Common myeloid progenitor, CD34-positive (primary cell): Measurements from ENCODE around the gene TSPAN10.

ENCODE experiments used
- CTCF ChIA-PET: fragments of 350-600 bp; sonication (Branson Sonifier 250); formaldehyde crosslinking; loops from one replicate; lab custom pipeline; 2021; ENCODE audit warnings: antibody characterized with exemption; lab: Charles Lee
- POLR2A ChIA-PET: fragments of 350-600 bp; sonication (Branson Sonifier 250); formaldehyde crosslinking; loops from one replicate; lab custom pipeline; 2021; ENCODE audit warnings: antibody characterized with exemption; lab: Charles Lee
- DNase-seq, 3 donors: peaks; one replicate each; pipeline versions ENCODE4 v3.0.0 to v3.0.0-alpha.2; 2013
- H3K27ac ChIP-seq, 2 experiments: 1 replicate in 1 of 2; 2 replicates in 1 of 2; pipeline ENCODE4 v1.7.0; 2013; ENCODE audit warnings: inconsistent platforms in 2 of 2, low read length in 2 of 2, mild to moderate bottlenecking in 2 of 2, low read depth in 1 of 2, moderate library complexity in 1 of 2; ENCODE audit not compliant: severe bottlenecking in 2 of 2, insufficient read depth in 1 of 2, poor library complexity in 1 of 2
- H3K27me3 ChIP-seq, 5 experiments: replicated peaks in 2 of 5; 1 replicate in 3 of 5; 2 replicates in 2 of 5; pipeline versions ENCODE4 v1.6.1 to v1.7.0; 2013; ENCODE audit warnings: low read length in 4 of 5, mild to moderate bottlenecking in 2 of 5, moderate library complexity in 2 of 5, inconsistent platforms in 1 of 5; ENCODE audit not compliant: insufficient read depth in 5 of 5, control insufficient read depth in 4 of 5
- H3K36me3 ChIP-seq, 4 experiments: 1 replicate in 2 of 4; 2 replicates in 2 of 4; pipeline versions ENCODE4 v1.6.1 to v1.7.0; 2013; ENCODE audit warnings: low read length in 3 of 4, control low read depth in 1 of 4, mild to moderate bottlenecking in 1 of 4; ENCODE audit not compliant: control insufficient read depth in 4 of 4, insufficient read depth in 4 of 4
- H3K4me1 ChIP-seq, 4 experiments: 1 replicate in 3 of 4; 2 replicates in 1 of 4; pipeline versions ENCODE4 v1.6.1 to v1.7.1; 2013; ENCODE audit warnings: low read length in 3 of 4, mild to moderate bottlenecking in 3 of 4, control low read depth in 1 of 4, inconsistent platforms in 1 of 4, moderate library complexity in 1 of 4; ENCODE audit not compliant: control insufficient read depth in 4 of 4, insufficient read depth in 4 of 4; ENCODE audit errors: control extremely low read depth in 1 of 4
- H3K4me3 ChIP-seq, 7 experiments: 1 replicate in 4 of 7; 2 replicates in 3 of 7; pipeline versions ENCODE4 v1.5.1 to v1.7.0; 2013; ENCODE audit warnings: mild to moderate bottlenecking in 7 of 7, low read length in 6 of 7, moderate library complexity in 6 of 7, inconsistent platforms in 2 of 7, low read depth in 2 of 7, control low read depth in 1 of 7; ENCODE audit not compliant: insufficient read depth in 4 of 7, control insufficient read depth in 1 of 7; ENCODE audit errors: extremely low read depth in 1 of 7
- H3K9me3 ChIP-seq, 5 experiments: 1 replicate in 4 of 5; 2 replicates in 1 of 5; pipeline versions ENCODE4 v1.6.1 to v1.7.1; 2013; ENCODE audit warnings: low read length in 4 of 5, mild to moderate bottlenecking in 2 of 5, inconsistent platforms in 1 of 5, low read depth in 1 of 5, moderate library complexity in 1 of 5; ENCODE audit not compliant: control insufficient read depth in 4 of 5, insufficient read depth in 2 of 5; ENCODE audit errors: control extremely low read depth in 1 of 5
- WGBS: methylation state at CpG from one replicate; pipeline ENCODE4 v1.1.5; 2013; ENCODE audit not compliant: insufficient coverage; 5-methylcytosine and 5-hydroxymethylcytosine counted together

The TSPAN10 gene

DNA sequence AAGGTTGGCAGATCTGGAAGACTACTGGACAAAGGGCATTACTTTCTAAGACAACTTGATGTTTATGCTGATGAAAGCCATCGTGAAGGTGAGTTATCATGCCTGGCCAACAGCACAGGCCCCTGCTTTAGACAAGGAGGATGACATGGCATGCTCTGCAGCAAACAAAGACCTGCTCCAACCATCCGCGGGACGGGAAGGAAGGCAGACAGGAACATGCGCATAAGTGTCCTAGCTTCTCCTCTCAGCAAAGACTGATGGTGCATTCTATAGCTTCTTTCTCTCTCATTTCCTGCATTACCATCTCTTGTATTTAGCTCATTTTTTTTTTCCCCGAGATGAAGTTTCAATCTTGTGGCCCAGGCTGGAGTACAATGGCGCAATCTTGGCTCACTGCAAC, 5.5 kb upstream of the TSPAN10 start:
- CTCF ChIA-PET = interaction anchor here (0.7 kb wide), 1 partner anchor 30 kb away, joined by 3 read pairs; no protein-coding TSS in a partner anchor
- POLR2A ChIA-PET = no interaction called here

DNA sequence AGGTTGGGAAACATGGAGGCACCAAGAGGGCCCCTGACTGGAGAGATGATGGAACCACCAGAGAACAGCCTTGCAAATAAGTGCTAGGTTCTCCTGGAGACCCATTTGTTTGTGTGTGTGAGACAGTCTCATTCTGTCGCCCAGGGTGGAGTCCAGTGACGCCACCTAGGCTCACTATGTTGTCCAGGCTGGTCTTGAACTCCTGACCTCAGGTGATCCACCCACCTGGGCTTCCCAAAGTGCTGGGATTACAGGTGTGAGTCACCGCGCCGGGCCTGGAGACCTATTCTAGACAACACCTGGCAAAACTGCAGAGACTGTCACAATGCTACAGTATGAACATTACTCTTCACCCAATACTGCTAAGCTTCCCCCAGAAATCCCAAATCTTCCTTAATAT, 1.6 kb upstream of the TSPAN10 start:
- Histone ChIP-seq H3K9me3 (no peaks in the 10 kb centered on the region), H3K4me1 (peaks cover 3 to 17% (median 13%) of the 10 kb centered on the region in 4 experiments), H3K27ac (peak overlapping the region in 1 of 2 experiments; percentile 96), H3K4me3 (peak overlapping the region in 3 of 7 experiments; percentile 96 to 98 (median 96)), H3K27me3 (no peaks in the 10 kb centered on the region), H3K36me3 (peaks cover 0 to 6% (median 5%) of the 10 kb centered on the region in 4 experiments)
- 100% methylated on average over 1 of the region's 5 CpGs for WGBS
- POLR2A ChIA-PET = interaction anchor here (0.6 kb wide), 1 partner anchor 364 kb away, joined by 3 read pairs; no protein-coding TSS in a partner anchor
- CTCF ChIA-PET = interaction anchor here (1.3 to 1.5 kb wide), 2 partner anchors 16 to 20 kb away, joined by 3 read pairs; no protein-coding TSS in a partner anchor
- no peak for DNase-seq

More for the DNA sequence above, 5.5 kb upstream of the TSPAN10 start:
- no peaks in the 10 kb centered on the region for H3K9me3 ChIP-seq
- H3K4me1 ChIP-seq = peaks cover 3 to 13% (median 11%) of the 10 kb centered on the region in 4 experiments
- H3K27ac ChIP-seq = no peak overlapping the region
- WGBS = 94% methylated on average over 6 of the region's 7 CpGs
- peaks cover 3 to 35% (median 15%) of the 10 kb centered on the region in 4 experiments for H3K36me3 ChIP-seq
- no peak overlapping the region for H3K4me3 ChIP-seq
- H3K27me3 ChIP-seq = no peaks in the 10 kb centered on the region
- no peak for DNase-seq

DNA sequence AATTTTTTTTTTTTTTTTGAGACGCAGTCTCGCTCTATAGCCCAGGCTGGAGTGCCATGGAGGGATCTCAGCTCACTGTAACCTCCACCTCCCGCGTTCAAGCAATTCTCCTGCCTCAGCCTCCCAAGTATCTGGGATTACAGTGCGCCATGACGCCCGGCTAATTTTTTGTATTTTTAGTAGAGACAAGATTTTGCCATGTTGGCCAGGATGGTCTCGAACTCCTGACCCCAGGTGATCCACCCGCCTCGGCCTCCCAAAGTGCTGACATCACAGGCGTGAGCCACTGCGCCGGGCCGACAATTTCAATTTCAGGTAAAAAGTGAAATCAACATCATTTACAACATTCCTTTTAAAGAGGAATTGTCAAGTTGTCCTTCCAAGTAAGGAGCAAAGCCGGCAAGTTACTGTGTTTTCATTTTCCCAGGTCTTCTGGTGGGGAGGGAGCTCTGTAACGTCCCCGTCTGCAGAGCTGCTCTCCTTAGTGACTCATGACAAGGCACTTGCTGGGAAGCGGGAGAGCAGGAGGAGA, 957 bp upstream of the TSPAN10 start:
- H3K4me3 ChIP-seq = peak overlapping the region; percentile 82 to 98 (median 91)
- H3K9me3 ChIP-seq = no peaks in the 10 kb centered on the region
- no peak for DNase-seq
- no peaks in the 10 kb centered on the region for H3K27me3 ChIP-seq
- H3K4me1 ChIP-seq = peaks cover 3 to 17% (median 13%) of the 10 kb centered on the region in 4 experiments
- ChIA-PET POLR2A (interaction anchor here (0.6 to 1.4 kb wide), 3 partner anchors 30 to 365 kb away, joined by 3 to 4 read pairs (median 3); partner anchors contain the start of genes ARL16, HGS and OXLD1), CTCF (interaction anchor here (1.3 to 1.5 kb wide), 2 partner anchors 17 to 21 kb away, joined by 3 read pairs; no protein-coding TSS in a partner anchor)
- peak overlapping the region; percentile 90 to 96 for H3K27ac ChIP-seq
- WGBS = 47% methylated on average over 13 of the region's 18 CpGs
- peaks cover 0 to 6% (median 4%) of the 10 kb centered on the region in 4 experiments for H3K36me3 ChIP-seq

DNA sequence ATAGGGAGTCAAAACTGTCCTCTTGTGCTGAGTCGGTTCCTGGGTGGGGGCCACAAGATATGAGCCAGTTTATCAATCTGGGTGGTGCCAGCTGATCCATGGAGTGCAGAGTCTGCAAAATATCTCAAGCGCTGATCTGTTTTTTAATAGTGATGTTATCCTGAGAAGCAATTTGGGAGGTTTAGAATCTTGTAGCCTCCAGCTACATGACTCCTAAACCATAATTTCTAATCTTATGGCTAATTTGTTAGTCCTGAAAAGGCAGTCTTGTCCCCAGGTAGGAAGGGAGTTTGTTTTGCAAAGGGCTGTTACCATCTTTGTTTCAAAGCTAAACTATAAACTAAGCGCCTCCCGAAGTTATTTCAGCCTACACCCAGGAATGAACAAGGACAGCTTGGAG, 1.7 kb downstream of the TSPAN10 start:
- H3K27me3 ChIP-seq = no peaks in the 10 kb centered on the region
- H3K9me3 ChIP-seq = no peaks in the 10 kb centered on the region
- 100% methylated on average over 1 of the region's 4 CpGs for WGBS
- peaks cover 3 to 17% (median 13%) of the 10 kb centered on the region in 4 experiments for H3K4me1 ChIP-seq
- no peak for DNase-seq
- H3K27ac ChIP-seq = no peak overlapping the region
- POLR2A ChIA-PET = no interaction called here
- no peaks in the 10 kb centered on the region for H3K36me3 ChIP-seq
- H3K4me3 ChIP-seq = no peak overlapping the region
- CTCF ChIA-PET = no interaction called here

DNA sequence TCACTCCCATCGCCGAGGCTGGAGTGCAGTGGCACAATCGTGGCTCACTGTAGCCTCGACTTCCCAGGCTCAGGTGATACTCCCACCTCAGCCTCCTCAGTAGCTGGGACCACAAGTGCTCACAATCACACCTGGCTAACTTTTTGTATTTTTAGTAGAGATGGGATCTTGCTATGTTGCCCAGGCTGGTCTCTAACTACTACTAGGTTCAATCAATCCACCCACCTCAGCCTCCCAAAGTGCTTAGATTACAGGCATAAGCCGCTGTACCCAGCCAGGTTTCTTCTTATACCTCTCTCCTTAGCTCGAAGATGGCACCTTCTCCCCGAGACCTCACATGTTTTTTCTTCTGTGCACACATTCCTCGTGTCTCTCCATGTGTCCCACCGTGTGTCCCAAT, 3.0 kb downstream of the TSPAN10 start:
- Histone ChIP-seq H3K4me1 (peaks cover 3 to 17% (median 13%) of the 10 kb centered on the region in 4 experiments), H3K27ac (no peak overlapping the region), H3K9me3 (no peaks in the 10 kb centered on the region), H3K36me3 (no peaks in the 10 kb centered on the region), H3K27me3 (no peaks in the 10 kb centered on the region), H3K4me3 (no peak overlapping the region)
- WGBS = 94% methylated on average over 8 of the region's 9 CpGs
- ChIA-PET POLR2A (interaction anchor here (0.6 kb wide), 1 partner anchor 631 kb away, joined by 4 read pairs; no protein-coding TSS in a partner anchor), CTCF (interaction anchor here (0.6 kb wide), 1 partner anchor 46 kb away, joined by 3 read pairs; no protein-coding TSS in a partner anchor)
- DNase-seq = no peak

DNA sequence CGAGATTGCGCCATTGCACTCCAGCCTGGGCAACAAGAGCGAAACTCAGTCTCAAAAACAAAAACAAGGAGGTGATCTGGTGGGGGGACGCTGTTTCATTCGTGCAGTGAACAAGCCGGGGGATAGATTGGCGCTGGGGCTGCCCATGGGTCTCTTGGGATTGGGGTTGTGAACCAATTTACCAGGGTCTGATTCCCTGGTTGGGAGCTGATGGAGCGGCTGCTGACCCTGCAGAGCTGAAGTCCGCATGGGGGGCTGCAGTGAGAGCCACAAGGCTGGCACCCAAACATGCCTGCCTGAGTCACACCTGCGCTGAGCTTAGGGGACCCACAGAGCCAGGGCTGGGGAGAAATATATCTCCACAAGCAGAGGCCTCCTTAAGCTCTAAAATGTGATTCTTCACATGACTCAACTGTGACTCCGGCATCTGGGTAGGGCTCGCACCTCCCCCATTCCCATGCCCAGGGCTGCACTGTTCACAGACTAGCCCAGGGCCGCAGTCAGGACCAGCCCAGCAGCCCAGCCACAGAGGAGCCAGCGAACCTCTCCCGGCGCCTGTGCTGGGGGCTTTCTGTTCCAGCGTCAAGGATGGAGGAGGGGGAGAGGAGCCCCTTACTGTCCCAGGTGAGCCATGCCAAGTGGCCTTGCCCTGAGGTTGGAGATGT, 5.0 kb downstream of the TSPAN10 start:
- ChIA-PET POLR2A (no interaction called here), CTCF (no interaction called here)
- no peaks in the 10 kb centered on the region for H3K9me3 ChIP-seq
- H3K4me3 ChIP-seq = no peak overlapping the region
- no peaks in the 10 kb centered on the region for H3K36me3 ChIP-seq
- 93% methylated on average over 14 of the region's 17 CpGs for WGBS
- H3K27me3 ChIP-seq = peaks cover 0 to 4% (median 0%) of the 10 kb centered on the region in 5 experiments
- H3K27ac ChIP-seq = no peak overlapping the region
- no peak for DNase-seq
- peaks cover 0 to 5% (median 2%) of the 10 kb centered on the region in 4 experiments for H3K4me1 ChIP-seq
